Stomach (tissue), 9 donors: ENCODE results near the gene HOXB7. TPM values are rescaled to one million over a fixed set of nuclear protein-coding genes. Genes with fewer than 3 reads are reported as not detected.
A peak's percentile ranks its signal among the peaks of the same experiment; 100 is the strongest.

Source experiments
- DNase-seq, 2 donors: peaks; one replicate each; pipeline versions ENCODE4 v3.0.0 to v3.0.0-alpha.2; 2013 to 2019
- H3K27ac ChIP-seq, 5 donors: fragments of 200-600 bp in 4 of 5; sonication (generic) in 4 of 5; one replicate each; pipeline ENCODE4 v1.5.1; 2013 to 2019; ENCODE audit warnings: mild to moderate bottlenecking in 1 of 5, moderate library complexity in 1 of 5
- H3K27me3 ChIP-seq, 3 donors: fragments of 200-600 bp; sonication (generic); one replicate each; pipeline ENCODE4 v1.5.1; 2017 to 2019; ENCODE audit warnings: mixed run types in 1 of 3
- H3K36me3 ChIP-seq, 4 donors: fragments of 200-600 bp; sonication (generic); 1 replicate in 3 of 4; 2 replicates in 1 of 4; pipeline ENCODE4 v1.5.1; 2016 to 2019
- H3K4me1 ChIP-seq, 4 donors: fragments of 200-600 bp; sonication (generic); one replicate each; pipeline ENCODE4 v1.5.1; 2016 to 2019
- H3K4me3 ChIP-seq, 4 donors: fragments of 200-600 bp; sonication (generic) in 3 of 4; one replicate each; pipeline ENCODE4 v1.5.1; 2016 to 2019; ENCODE audit warnings: mild to moderate bottlenecking in 1 of 4
- H3K9me3 ChIP-seq, 4 donors: fragments of 200-600 bp; sonication (generic); one replicate each; pipeline ENCODE4 v1.5.1; 2016 to 2019
- EP300 ChIP-seq: sonication (generic); formaldehyde crosslinking; IDR thresholded peaks from one replicate; pipeline ENCODE4 v1.6.1; 2017; ENCODE audit warnings: antibody characterized with exemption
- POLR2A ChIP-seq, 4 donors: fragments of 450-650 bp; IDR thresholded peaks; one replicate each; pipeline ENCODE4 v1.6.1; 2016; ENCODE audit warnings: antibody characterized with exemption in 4 of 4, control low read depth in 2 of 4, mild to moderate bottlenecking in 1 of 4, moderate library complexity in 1 of 4
- POLR2AphosphoS5 ChIP-seq, 3 donors: sonication (generic); formaldehyde crosslinking; IDR thresholded peaks; one replicate each; pipeline ENCODE4 v1.6.1; 2016; ENCODE audit warnings: antibody characterized with exemption in 3 of 3
- WGBS, 5 donors: extraction: QIAGEN DNeasy Blood & Tissue Kit in 3 of 5; methylation state at CpG; one replicate each; pipeline versions ENCODE4 v1.1.5 to v1.1.7; 2013 to 2018; 5-methylcytosine and 5-hydroxymethylcytosine counted together
- intact Hi-C: fragments of 100-400 bp; cut with DNase I; formaldehyde crosslinking; loops from one replicate; pipeline ENCODE4 v1.15.1; 2023; ENCODE audit warnings: low total_unique reads
- polyA plus RNA-seq, 3 donors: library from polyadenylated mRNA; stranded (reverse); fragments of 200-250 nt; gene quantifications; one replicate each; pipeline ENCODE4 v1.2.3, GENCODE V29; 2013
- total RNA-seq, 5 donors: library from RNA; depleted of rRNA; stranded (reverse); fragments of >200 nt; gene quantifications; one replicate each; pipeline versions ENCODE4 v1.1.0 to v1.2.3, GENCODE V29; 2014 to 2016
- TF ChIP-seq, protein P1 (sequence below), 7 experiments: fragments of 450-650 bp in 4 of 7; fragments of 200-600 bp in 3 of 7; sonication (generic) in 3 of 7; IDR thresholded peaks; one replicate each; pipeline ENCODE4 v1.5.1; 2016 to 2019; ENCODE audit warnings: antibody characterized with exemption in 7 of 7, control low read depth in 2 of 7, mild to moderate bottlenecking in 1 of 7
- donor health status: healthy with polysubstance abuse.
- donor health status: Bipolar disorder and iron deficiency.
- donor health status: healthy.

HOXB7 gene
- total and polyA plus RNA-seq, 8 donors = 1.0 to 16.5 (median 2.6) TPM

- H3K4me3 ChIP-seq = peak overlapping the region; percentile 48 to 62 (median 58)
- H3K27me3 ChIP-seq = peaks cover 4 to 100% (median 100%) of the 10 kb centered on the region in 3 donors
Measured at GRCh38 chr17:48612456-48612853, 1.6 kb upstream of the HOXB7 start.

GRCh38 chr17:48611681-48612455 lies 1.1 kb upstream of the HOXB7 start:
- Histone ChIP-seq H3K27me3 (peaks cover 3 to 100% (median 100%) of the 10 kb centered on the region in 3 donors), H3K27ac (peak overlapping the region in 4 of 5 donors; percentile 73 to 93 (median 80)), H3K4me1 (peaks cover 30 to 59% (median 51%) of the 10 kb centered on the region in 4 donors), H3K4me3 (peak overlapping the region; percentile 48 to 62 (median 58)), H3K36me3 (no peaks in the 10 kb centered on the region), H3K9me3 (no peaks in the 10 kb centered on the region)
- DNase-seq = no peak
- WGBS, 5 donors = 6 to 13% (median 9%) methylated on average over 30 to 36 of the region's 36 CpGs
- intact Hi-C loops = no loop called here
- TF ChIP-seq, protein P1, sequence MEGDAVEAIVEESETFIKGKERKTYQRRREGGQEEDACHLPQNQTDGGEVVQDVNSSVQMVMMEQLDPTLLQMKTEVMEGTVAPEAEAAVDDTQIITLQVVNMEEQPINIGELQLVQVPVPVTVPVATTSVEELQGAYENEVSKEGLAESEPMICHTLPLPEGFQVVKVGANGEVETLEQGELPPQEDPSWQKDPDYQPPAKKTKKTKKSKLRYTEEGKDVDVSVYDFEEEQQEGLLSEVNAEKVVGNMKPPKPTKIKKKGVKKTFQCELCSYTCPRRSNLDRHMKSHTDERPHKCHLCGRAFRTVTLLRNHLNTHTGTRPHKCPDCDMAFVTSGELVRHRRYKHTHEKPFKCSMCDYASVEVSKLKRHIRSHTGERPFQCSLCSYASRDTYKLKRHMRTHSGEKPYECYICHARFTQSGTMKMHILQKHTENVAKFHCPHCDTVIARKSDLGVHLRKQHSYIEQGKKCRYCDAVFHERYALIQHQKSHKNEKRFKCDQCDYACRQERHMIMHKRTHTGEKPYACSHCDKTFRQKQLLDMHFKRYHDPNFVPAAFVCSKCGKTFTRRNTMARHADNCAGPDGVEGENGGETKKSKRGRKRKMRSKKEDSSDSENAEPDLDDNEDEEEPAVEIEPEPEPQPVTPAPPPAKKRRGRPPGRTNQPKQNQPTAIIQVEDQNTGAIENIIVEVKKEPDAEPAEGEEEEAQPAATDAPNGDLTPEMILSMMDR (IDR thresholded peaks at IDR 0.05) = no peak

More at GRCh38 chr17:48612456-48612853, 1.6 kb upstream of the HOXB7 start:
- DNase-seq = no peak
- Histone ChIP-seq H3K27ac (peak overlapping the region in 4 of 5 donors; percentile 73 to 93 (median 80)), H3K36me3 (no peaks in the 10 kb centered on the region), H3K4me1 (peaks cover 30 to 60% (median 53%) of the 10 kb centered on the region in 4 donors), H3K9me3 (no peaks in the 10 kb centered on the region)
- 4 to 10% (median 6%) methylated on average over 15 of the region's 15 CpGs for WGBS, 5 donors
- TF ChIP-seq POLR2A (IDR thresholded peaks at IDR 0.05) (no peak), POLR2AphosphoS5 (IDR thresholded peaks at IDR 0.05) (no peak), EP300 (no peak)
- TF ChIP-seq, protein P1 (IDR thresholded peaks at IDR 0.05) = no peak
- intact Hi-C loops = no loop called here

DNA sequence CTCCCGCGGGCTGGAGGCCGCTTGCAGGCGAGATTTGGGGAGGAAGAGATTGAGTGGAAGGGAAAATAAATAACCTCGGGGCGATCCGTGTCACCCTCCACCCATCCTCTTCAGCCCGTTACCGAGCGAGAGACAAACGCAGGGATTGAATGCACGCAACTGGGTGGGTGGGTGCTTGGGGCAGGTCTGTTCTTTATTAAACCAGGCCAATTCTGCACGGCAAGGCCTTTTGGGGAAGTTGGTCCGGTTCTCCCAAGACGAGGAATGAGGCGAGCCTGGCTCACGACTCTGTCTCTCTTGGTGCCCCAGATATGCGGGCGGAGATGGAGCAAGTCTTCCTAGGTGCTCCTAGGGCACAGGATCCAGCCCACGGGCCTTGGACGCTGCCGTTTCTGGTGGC lies 396 bp upstream of the HOXB7 start:
- H3K27me3 ChIP-seq = peaks cover 3 to 100% (median 100%) of the 10 kb centered on the region in 3 donors
- intact Hi-C loops = no loop called here
- peak overlapping the region in 4 of 5 donors; percentile 73 to 93 (median 80) for H3K27ac ChIP-seq
- H3K4me3 ChIP-seq = peak overlapping the region; percentile 48 to 62 (median 58)
- 3 to 9% (median 4%) methylated on average over 15 to 22 of the region's 22 CpGs for WGBS, 5 donors
- TF ChIP-seq EP300 = no peak
- no peak for TF ChIP-seq POLR2AphosphoS5 (IDR thresholded peaks at IDR 0.05)
- TF ChIP-seq, protein P1 (IDR thresholded peaks at IDR 0.05) = no peak
- TF ChIP-seq POLR2A (IDR thresholded peaks at IDR 0.05) = no peak
- peaks cover 30 to 56% (median 51%) of the 10 kb centered on the region in 4 donors for H3K4me1 ChIP-seq
- no peak for DNase-seq
- no peaks in the 10 kb centered on the region for H3K36me3 ChIP-seq
- peaks cover 0 to under 1% (median 0%) of the 10 kb centered on the region in 4 donors for H3K9me3 ChIP-seq

DNA sequence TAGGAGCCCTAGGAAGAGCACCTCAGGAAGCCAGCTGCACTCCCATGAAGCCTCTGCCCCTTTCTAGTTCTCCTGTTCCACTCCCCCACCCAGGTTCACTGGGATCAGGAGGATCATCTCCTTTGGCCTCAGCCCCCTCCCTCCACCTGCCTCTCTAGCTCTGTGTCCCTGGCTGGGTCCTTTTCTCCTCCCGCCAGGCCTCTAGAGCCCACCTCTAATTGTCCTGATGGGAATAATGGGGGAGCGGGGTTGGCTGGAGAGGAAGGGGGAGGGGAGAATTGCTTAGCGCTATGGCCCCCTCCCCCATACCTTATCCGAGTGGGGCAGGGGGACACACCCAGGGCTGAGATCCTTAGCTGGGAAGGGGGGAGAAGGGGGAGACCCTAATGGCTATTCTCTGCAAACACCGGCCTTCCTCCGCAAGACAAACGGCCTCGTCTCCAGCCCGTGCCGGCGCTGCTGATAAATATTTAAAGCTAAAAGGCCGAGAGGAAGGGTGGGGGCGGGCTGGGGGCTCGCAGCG lies 997 bp downstream of the HOXB7 start:
- peaks cover 0 to 3% (median 0%) of the 10 kb centered on the region in 4 donors for H3K9me3 ChIP-seq
- DNase-seq = no peak
- no peaks in the 10 kb centered on the region for H3K36me3 ChIP-seq
- intact Hi-C loops = no loop called here
- no peak for TF ChIP-seq POLR2AphosphoS5 (IDR thresholded peaks at IDR 0.05)
- TF ChIP-seq, protein P1 (IDR thresholded peaks at IDR 0.05) = no peak
- no peak for TF ChIP-seq EP300
- no peak for TF ChIP-seq POLR2A (IDR thresholded peaks at IDR 0.05)
- 5 to 9% (median 8%) methylated on average over 12 to 15 of the region's 15 CpGs for WGBS, 5 donors
- peaks cover 0 to 100% (median 100%) of the 10 kb centered on the region in 3 donors for H3K27me3 ChIP-seq
- peak overlapping the region; percentile 62 to 93 (median 73) for H3K27ac ChIP-seq
- peak overlapping the region; percentile 48 to 62 (median 58) for H3K4me3 ChIP-seq
- peaks cover 30 to 55% (median 50%) of the 10 kb centered on the region in 4 donors for H3K4me1 ChIP-seq
